ENCODE measurements around the gene FER.

Gene FER

DNA sequence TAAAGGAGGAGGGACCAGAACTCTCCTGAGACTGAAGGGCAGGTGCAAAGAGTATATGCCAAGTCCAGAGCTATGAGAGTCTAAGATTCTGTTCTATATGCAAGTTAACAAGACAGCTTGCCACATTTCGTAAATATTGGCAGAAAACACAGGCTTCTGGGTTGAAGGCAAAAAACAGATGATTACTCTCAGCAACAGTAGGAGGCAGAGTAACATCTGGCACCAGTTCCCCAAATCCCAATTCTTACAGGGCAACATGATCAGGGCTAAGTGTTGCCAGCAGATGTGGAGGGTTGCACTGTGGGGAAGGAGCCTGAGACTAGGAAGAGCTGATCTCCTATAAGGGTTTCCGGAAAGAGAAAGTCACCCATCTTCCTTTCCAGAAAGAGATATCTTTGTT lies 482.7 kb downstream of the FER start:
- TF ChIP-seq, protein P1, sequence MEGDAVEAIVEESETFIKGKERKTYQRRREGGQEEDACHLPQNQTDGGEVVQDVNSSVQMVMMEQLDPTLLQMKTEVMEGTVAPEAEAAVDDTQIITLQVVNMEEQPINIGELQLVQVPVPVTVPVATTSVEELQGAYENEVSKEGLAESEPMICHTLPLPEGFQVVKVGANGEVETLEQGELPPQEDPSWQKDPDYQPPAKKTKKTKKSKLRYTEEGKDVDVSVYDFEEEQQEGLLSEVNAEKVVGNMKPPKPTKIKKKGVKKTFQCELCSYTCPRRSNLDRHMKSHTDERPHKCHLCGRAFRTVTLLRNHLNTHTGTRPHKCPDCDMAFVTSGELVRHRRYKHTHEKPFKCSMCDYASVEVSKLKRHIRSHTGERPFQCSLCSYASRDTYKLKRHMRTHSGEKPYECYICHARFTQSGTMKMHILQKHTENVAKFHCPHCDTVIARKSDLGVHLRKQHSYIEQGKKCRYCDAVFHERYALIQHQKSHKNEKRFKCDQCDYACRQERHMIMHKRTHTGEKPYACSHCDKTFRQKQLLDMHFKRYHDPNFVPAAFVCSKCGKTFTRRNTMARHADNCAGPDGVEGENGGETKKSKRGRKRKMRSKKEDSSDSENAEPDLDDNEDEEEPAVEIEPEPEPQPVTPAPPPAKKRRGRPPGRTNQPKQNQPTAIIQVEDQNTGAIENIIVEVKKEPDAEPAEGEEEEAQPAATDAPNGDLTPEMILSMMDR (IDR thresholded peaks at IDR 0.05) = no peak
- no peaks in the 10 kb centered on the region for H3K9me3 ChIP-seq
- H3K27ac ChIP-seq = no peak overlapping the region
- no peaks in the 10 kb centered on the region for H3K27me3 ChIP-seq
- no peaks in the 10 kb centered on the region for H3K36me3 ChIP-seq
- no peak overlapping the region for H3K4me3 ChIP-seq (ENCODE audit: low read depth in 1 of 2, low read length in 1 of 2)
- H3K4me1 ChIP-seq (ENCODE audit: control insufficient read depth in 1 of 2, insufficient read depth in 1 of 2, low read depth in 1 of 2, low read length in 1 of 2) = no peaks in the 10 kb centered on the region

DNA sequence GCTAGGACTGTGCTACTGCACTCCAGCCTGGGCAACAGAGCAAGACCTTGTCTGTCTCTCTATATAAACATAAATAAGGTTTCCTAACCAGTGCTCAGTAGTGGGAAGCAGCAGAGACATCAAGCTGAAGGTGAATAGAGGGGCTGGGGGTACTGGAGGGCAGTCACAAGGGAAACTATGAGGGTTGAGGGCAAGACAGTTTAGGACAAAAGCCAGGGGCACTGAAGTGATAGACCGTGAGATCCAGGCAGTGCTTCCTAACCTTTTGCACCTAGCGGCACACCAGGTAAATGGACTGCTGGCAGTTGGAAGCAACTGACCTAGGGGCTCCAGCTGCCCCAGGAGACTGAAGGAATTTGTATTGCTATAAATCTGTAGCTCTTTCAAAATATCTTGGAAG lies 483.6 kb downstream of the FER start:
- H3K9me3 ChIP-seq = no peaks in the 10 kb centered on the region
- H3K4me3 ChIP-seq (ENCODE audit: low read depth in 1 of 2, low read length in 1 of 2) = no peak overlapping the region
- H3K36me3 ChIP-seq = no peaks in the 10 kb centered on the region
- no peaks in the 10 kb centered on the region for H3K27me3 ChIP-seq
- H3K4me1 ChIP-seq (ENCODE audit: control insufficient read depth in 1 of 2, insufficient read depth in 1 of 2, low read depth in 1 of 2, low read length in 1 of 2) = peaks cover 0 to under 1% of the 10 kb centered on the region in 2 experiments
- TF ChIP-seq, protein P1 (IDR thresholded peaks at IDR 0.05) = no peak
- no peak overlapping the region for H3K27ac ChIP-seq

DNA sequence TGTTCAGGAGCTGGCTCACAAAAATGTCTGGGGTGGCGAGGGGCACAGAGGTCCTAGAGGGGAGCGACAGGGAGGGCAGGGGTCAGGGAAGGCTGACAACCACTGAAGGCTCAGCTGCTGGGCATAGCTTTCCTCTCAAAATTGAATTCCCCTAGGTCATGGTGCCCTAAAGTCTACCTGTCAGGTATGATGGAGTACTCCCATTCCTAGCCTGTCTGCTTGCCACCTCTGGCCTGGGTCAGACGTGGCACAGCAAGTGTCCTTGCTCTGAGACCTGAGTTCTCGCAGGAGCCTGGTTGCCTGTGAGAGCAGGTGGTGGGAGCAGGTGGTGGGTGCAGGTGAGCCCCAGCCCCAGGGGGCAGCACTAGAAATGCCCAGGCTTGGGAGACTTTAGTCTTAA lies 486.7 kb downstream of the FER start:
- H3K27ac ChIP-seq = no peak overlapping the region
- H3K4me3 ChIP-seq (ENCODE audit: low read depth in 1 of 2, low read length in 1 of 2) = no peak overlapping the region
- TF ChIP-seq, protein P1 (IDR thresholded peaks at IDR 0.05) = no peak
- H3K9me3 ChIP-seq = no peaks in the 10 kb centered on the region
- peaks cover 19 to 20% of the 10 kb centered on the region in 2 experiments for H3K4me1 ChIP-seq (ENCODE audit: control insufficient read depth in 1 of 2, insufficient read depth in 1 of 2, low read depth in 1 of 2, low read length in 1 of 2)
- H3K36me3 ChIP-seq = no peaks in the 10 kb centered on the region
- H3K27me3 ChIP-seq = no peaks in the 10 kb centered on the region

DNA sequence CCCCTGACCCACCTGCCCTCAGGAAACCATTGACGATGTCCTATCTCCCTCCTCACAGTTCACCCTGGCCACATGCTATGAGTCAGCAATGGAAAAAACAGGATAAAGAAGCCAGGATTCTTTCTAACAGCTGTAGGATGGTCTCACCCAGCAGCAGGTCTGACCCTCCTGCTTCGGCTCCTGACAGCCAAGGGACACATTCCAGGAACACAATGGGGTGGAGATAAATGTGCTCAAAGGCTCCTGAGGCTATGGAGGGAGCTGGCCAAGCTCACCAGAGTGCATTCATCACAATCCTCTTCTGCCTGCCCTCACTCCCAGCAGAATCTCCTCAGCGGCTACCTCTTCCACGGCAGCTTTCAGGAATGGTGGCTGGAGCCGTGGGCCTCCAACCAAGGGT lies 491.8 kb downstream of the FER start:
- Histone ChIP-seq H3K27me3 (no peaks in the 10 kb centered on the region), H3K27ac (no peak overlapping the region), H3K9me3 (no peaks in the 10 kb centered on the region), H3K4me3 (ENCODE audit: low read depth in 1 of 2, low read length in 1 of 2) (no peak overlapping the region), H3K4me1 (ENCODE audit: control insufficient read depth in 1 of 2, insufficient read depth in 1 of 2, low read depth in 1 of 2, low read length in 1 of 2) (peaks cover 19 to 20% of the 10 kb centered on the region in 2 experiments), H3K36me3 (no peaks in the 10 kb centered on the region)
- TF ChIP-seq, protein P1 (IDR thresholded peaks at IDR 0.05) = no peak

DNA sequence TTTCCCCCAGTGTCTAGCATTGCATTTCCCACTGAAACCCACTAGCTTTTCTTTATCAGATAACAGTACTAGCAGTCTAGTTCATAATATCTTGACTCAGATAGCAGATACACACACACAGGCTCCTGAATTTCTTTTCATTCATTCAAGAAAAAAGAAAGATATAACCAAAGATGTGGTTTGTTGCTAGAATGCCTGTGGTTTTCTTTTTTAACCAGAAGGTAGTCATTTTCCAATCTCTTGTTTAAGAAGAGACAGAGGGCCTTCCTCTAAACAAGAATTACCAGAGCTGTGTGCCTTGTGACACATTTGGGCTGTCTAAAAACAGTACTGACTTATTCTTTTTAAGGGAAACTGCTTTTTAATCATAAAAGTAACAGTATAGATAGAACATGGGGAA lies 494.8 kb downstream of the FER start:
- no peak overlapping the region for H3K4me3 ChIP-seq (ENCODE audit: low read depth in 1 of 2, low read length in 1 of 2)
- TF ChIP-seq, protein P1 (IDR thresholded peaks at IDR 0.05) = no peak

DNA sequence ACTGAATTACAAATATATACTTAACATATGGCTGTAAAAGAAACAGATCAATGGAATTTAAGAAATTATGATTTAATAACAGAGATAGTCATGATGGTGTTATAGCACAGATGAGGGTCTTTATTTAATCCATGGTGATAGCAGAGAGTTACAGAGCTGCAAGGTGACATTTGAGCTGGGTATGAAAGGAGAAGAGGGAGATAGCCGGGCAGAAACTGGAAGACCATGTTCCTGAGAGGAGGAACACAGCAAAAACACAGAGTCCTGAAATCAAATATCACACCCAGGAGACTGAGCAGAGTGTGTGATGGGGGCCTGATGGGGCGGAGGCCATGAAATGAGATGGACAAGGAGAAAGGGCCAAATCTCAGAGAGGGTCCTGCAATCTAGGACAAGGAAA lies 498.7 kb downstream of the FER start:
- Histone ChIP-seq H3K4me3 (ENCODE audit: low read depth in 1 of 2, low read length in 1 of 2) (no peak overlapping the region), H3K27ac (no peak overlapping the region), H3K9me3 (no peaks in the 10 kb centered on the region), H3K36me3 (no peaks in the 10 kb centered on the region), H3K27me3 (no peaks in the 10 kb centered on the region), H3K4me1 (ENCODE audit: control insufficient read depth in 1 of 2, insufficient read depth in 1 of 2, low read depth in 1 of 2, low read length in 1 of 2) (no peaks in the 10 kb centered on the region)
- TF ChIP-seq, protein P1 (IDR thresholded peaks at IDR 0.05) = no peak

More for the DNA sequence above, 494.8 kb downstream of the FER start:
- Histone ChIP-seq H3K4me1 (ENCODE audit: control insufficient read depth in 1 of 2, insufficient read depth in 1 of 2, low read depth in 1 of 2, low read length in 1 of 2) (peaks cover 8% of the 10 kb centered on the region in 2 experiments), H3K9me3 (no peaks in the 10 kb centered on the region), H3K27me3 (no peaks in the 10 kb centered on the region), H3K27ac (no peak overlapping the region), H3K36me3 (no peaks in the 10 kb centered on the region)
